Measurements from ENCODE around the gene TRIM72.

DNA sequence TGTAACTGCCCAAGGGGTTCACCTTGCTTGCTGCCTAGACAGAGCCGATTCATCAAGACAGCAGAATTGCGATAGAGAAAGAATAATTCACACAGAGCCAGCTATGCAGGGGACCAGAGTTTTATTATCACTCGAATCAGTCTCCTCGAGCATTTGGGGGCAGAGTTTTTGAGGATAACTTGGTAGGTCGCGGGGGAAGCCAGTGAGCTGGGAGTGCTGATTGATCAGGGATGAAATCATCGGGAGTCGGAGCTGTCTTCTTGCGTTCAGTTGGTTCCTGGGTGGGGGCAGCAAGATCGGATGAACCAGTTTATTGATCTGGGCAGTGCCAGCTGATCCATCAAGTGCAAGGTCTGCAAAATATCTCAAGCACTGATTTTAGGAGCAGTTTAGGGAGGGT is 55.0 kb downstream of the TRIM72 start:
- TF ChIP-seq EZH2phosphoT487 (IDR thresholded peaks at IDR 0.05; ENCODE audit: borderline replicate concordance) = no peak
- TF ChIP-seq, protein P1, sequence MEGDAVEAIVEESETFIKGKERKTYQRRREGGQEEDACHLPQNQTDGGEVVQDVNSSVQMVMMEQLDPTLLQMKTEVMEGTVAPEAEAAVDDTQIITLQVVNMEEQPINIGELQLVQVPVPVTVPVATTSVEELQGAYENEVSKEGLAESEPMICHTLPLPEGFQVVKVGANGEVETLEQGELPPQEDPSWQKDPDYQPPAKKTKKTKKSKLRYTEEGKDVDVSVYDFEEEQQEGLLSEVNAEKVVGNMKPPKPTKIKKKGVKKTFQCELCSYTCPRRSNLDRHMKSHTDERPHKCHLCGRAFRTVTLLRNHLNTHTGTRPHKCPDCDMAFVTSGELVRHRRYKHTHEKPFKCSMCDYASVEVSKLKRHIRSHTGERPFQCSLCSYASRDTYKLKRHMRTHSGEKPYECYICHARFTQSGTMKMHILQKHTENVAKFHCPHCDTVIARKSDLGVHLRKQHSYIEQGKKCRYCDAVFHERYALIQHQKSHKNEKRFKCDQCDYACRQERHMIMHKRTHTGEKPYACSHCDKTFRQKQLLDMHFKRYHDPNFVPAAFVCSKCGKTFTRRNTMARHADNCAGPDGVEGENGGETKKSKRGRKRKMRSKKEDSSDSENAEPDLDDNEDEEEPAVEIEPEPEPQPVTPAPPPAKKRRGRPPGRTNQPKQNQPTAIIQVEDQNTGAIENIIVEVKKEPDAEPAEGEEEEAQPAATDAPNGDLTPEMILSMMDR (conservative IDR thresholded peaks at IDR 0.05; ENCODE audit: low read length) = no peak
